Epidermal melanocyte (primary cell): ENCODE measurements around the gene MX2.

Source experiments
- DNase-seq: peaks from one replicate; pipeline ENCODE4 v3.0.0; 2011; ENCODE audit warnings: low spot score; ENCODE audit not compliant: insufficient read length

MX2 gene

DNA sequence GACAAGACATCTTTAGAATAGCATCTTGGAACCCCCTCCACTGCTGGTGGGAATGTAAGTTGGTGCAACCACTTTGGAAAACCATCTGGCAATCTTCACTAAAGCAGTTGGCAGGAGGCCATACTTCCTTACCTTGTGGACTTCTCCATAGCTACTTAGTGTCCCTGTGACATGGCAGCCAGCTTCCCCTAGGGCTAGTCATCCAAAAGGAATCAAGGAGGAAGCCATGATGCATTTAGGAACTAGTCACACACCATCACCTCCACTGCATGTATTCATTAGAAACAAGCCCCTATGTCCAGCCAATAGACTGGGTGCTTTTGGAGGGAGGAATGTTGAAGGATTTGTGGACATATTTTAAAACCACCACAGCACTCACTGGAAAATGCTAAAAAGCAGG lies 19.9 kb downstream of the MX2 start:
- no peak for DNase-seq

DNA sequence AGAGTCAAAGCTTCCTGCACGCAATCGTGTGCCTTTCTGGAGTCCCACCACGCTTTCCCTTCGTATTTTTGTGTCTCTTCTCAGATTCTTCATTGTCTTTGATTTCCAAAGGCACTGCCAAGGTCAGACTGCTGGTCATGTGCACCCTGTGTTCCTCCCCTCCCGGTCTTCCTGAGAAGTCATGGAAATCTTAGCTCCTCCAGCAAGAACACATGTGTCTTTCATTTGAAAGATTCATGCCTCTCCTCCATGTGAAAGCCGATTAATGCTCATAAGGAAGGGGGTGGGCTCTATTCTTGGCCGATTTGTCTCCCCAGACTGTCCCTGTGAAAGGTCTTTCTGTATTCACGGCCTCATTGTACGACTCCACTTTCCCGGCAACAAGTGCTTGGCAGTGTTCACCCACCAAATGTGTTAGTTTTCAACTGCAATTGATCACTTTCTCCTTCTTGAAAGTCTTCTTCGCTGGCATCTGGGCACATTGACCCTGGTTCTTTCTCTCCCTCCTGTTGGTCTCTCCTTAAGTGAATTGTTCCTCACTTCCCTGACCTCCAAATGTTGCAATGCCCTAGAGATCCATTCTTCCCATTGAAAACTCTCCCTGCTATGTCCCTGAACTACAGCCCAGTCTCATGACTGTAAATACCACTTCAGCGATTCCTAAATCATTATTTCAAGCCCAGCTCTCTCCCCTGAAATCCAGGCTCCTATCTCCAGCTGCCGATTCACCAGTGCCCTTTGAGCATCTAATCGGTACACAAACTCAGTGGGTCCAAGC lies 25.4 kb downstream of the MX2 start:
- DNase-seq = peak; percentile 81

DNA sequence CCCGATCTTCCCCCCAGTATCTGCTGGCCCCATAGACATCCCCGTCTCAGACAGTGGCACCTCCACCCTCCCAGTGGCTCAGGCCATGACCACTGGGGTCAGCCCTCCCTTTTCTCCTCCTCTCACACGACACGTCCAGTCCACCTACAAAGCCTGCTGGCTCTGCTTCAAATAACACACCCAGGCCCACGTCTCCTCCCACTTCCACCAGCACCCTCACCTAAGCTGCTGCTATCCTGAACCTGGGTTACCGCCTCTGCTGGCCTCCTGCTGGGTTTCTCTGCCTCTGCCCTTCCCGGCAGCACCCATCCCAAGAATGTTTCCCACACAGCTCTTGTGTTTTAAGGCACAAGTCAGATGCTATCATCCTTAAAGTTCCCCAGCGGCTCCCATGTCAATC lies 26.0 kb downstream of the MX2 start:
- no peak for DNase-seq

DNA sequence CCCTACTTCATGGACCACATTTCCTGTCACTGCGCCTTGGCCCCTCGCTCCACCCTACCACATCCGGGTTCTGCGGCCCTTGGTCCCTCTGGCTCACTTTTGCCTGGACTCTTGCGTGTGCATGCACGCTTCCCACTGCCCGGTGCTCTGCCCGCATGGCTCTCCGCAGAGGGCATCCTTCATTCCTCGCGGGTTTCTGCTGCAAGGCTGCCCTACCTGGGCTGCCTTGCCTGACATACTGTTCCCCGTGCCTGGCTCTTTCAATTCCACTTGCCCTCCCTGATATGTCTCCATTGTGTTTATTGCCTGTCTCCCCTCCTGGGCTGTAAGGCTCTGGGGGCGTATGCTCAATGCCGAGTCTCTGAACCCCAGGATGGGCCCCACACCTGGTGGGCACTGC lies 26.4 kb downstream of the MX2 start:
- no peak for DNase-seq

DNA sequence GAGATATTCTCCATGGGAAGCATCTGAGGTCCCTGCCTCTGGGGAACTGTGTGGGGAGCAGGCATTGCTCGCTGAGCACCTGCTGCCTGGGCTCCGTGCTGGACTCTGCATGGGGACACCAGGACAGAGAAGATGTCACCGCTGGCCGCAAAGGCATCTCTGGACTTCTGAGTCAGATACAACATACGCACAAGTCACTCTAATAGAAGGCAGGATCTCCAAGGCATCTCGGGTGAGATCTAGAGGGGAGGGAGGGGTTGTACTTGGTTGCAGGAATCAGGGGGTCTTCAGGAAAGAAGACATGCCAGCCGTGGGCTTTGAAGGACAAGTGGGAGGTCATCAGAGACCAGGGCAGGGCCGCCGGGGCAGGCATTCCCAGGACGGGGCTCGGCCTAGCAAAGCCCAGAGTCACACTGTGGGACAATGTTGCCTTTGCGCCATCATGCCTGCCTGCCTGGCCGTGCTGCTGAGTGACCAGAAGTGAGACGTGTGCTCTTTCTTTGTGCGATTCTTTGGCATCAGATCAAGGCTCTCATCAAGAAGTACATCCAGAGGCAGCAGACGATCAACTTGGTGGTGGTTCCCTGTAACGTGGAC lies 28.3 kb downstream of the MX2 start:
- DNase-seq = no peak

DNA sequence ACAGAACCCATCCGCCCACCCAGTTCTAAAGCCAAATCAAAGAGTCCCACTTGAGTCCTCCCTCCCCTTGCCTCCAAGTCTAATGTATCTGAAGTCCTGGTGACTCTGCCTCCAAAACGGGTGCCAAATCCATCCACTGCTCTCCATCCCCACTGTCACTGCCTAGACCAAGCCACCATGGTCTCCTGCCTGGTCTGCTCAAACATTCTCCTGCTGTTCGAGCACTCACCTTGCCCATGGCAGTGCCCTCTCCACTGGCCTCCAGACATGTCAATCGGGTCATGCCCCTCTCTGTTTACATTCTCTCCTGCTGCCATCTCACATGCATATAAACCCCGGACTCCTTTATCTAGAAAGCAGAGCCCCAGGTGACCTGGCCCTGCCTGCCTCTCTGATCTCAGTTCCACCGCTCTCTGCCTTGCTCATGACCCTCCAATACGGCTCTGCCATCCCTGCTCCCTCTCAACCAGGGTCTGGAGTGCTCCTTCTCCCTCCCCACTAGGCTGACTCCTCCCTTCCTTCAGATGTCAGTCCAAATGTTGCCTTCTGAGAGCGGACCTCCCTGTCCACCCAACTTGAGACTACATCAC lies 32.1 kb downstream of the MX2 start:
- no peak for DNase-seq

DNA sequence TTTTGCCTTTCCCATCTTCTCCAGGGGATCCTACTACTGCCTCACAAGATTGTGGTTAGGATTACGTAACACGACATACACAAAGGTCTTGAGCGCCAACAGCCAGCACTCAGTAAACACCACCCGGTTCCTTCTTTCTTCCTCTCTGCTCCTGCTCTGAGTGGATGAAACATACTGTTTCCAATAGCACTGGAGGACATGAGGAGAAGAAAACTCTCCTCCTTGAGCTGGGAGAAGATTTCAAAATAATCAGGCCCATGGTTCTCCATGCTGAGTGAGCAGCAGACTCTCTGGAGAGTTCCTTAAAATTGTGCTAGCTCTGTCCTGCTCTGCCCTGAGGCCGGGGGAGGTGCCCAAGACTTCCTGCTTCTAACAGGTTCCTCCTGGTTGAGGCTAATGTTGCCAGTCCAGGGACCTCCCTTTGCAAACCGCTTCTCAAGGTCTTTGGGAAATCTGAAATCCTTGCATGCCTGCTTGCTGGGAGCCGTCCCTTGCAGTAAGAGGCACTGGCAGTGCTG lies 34.8 kb downstream of the MX2 start:
- DNase-seq = no peak

DNA sequence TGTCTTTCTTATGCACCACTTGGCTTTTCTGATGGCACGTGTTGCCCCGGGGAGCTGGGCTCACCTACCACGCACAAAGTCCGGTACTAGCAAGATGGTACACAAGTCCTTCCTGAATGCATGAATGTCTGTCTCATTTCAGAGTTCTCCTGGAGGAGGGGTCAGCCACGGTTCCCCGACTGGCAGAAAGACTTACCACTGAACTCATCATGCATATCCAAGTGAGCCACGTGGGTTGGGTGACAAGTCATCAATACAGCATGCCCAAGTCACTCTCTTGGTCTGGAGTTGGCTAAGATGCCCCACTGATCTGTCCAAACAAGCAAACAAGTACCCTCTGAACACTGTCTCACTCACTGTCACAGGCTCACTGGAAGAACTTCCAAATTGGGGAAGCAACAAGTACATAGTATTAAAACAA lies 35.7 kb downstream of the MX2 start:
- no peak for DNase-seq

DNA sequence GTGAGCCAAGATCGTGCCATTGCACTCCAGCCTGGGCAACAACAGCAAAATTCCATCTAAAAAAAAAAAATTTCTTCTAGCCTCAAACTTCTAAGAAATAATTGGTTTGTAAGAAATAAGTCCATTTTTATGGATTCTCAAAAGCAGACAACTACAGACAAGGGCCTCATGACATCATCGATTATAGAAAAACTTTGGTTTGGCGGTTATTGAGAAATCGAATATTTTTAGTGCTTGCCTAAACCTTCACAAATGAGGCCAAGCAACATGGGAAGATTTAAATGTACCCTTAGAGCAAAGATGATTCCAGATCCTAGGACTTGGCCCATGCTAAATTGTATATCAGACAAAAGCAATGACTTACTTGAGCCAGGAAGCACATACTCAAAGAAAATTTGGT lies 36.4 kb downstream of the MX2 start:
- DNase-seq = no peak

DNA sequence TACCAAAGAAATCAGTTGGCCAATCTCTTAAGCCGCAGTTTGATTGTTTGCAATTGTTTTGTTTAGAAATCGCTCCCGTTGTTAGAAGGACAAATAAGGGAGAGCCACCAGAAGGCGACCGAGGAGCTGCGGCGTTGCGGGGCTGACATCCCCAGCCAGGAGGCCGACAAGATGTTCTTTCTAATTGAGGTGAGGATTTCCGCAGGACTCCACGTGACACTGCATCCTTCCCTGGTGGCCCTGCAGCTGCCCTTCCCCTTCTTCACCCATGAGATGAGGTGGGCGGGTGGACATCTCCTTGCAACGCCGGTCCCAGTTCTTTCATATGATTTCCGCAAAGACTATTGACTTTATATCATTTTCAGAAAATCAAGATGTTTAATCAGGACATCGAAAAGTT lies 37.0 kb downstream of the MX2 start:
- DNase-seq = no peak

DNA sequence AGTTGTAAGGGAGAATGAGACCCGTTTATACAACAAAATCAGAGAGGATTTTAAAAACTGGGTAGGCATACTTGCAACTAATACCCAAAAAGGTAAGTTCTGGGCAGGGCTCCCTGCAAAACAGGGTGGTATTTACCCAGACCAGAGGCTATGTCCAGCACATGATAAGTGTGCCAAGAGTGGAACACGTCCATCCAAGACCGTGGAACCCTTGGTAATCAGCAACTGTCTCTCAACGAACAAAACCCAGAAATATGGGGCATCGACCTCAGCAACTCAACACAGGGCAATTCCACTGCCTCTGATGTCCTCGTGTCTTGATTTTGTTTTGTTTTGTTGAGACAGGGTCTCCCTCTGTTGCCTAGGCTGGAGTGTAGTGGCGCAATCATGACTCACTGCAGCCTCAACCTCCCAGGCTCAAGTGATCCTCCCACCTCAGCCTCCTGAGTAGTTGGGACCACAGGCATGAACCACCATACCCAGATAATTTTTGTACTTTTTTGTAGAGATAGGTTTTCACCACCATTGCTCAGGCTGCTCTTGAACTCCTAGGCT lies 37.5 kb downstream of the MX2 start:
- DNase-seq = no peak

DNA sequence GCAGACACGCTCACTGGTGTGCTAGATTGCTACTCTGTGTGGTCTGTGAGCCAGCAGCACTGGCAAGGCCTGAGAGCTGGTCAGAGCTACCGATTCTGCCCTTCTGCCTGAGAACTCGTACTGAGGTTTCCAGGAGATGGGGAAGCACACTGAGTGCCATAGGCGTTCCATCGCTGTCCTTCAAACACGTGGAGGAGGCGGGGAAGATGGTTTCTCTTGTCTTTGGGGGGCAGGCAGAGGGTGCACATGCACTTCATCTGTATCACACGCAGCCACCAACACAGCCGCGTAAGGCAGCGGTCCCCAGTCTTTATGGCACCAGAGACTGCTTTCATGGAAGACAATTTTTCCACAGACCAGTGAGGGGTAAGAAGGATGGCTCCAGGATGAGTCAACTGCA lies 40.4 kb downstream of the MX2 start:
- DNase-seq = no peak

DNA sequence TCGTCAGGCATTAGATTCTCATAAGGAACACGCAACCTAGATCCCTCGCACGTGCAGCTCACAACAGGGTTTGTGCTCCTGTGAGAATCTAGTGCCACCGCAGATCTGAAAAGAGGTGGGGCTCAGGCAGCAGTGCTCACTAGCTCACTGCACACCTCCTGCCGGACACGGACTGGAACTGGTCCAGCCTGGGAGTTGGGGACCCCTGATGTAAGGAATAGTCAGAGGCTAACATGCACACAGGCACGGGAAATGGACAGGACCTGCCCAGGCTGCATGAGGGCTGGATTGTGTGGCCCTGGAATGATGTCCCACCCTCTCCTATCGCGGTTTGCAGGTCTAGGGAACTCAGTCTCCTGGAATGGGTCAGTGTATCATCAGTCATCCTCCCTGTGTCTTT lies 41.0 kb downstream of the MX2 start:
- DNase-seq = no peak

DNA sequence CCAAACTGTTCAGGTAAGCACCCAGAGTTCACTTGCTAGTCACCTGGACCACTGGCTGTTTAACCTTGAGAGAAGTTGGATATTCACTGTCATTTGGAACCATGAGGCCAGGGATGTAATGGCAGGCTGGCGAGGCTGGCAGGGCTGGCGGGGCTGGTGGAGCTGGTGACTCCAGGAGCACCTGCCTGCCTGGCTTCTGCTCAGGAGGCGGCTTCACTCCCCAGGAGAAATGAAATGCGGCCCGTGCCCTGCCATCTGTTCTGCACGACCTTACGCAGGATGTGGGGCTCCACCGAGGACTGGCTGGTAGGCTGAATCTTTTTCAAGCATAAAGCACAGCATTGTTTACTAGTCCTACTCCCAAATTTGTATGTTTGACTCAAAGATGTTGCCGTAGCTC lies 41.5 kb downstream of the MX2 start:
- DNase-seq = no peak

DNA sequence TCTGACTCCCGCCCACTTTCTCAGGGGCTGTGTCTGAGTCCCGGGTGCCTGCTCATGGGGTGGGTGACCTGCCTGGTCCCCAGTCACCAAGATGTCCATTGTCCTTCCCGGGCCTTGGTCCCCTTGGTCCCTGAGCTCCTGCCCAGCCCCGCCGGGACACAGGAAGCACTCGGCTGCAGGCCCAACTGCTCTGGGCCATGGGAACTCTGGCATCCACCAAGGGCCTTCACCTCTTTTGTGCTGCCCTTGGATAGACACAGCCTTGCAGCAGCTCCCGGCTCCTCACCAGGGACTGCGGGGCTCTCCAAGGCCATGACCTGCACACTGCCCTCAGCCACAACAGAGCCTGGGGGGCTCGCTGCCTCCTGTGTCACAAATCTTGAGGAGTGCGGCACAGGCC lies 42.1 kb downstream of the MX2 start:
- DNase-seq = no peak

DNA sequence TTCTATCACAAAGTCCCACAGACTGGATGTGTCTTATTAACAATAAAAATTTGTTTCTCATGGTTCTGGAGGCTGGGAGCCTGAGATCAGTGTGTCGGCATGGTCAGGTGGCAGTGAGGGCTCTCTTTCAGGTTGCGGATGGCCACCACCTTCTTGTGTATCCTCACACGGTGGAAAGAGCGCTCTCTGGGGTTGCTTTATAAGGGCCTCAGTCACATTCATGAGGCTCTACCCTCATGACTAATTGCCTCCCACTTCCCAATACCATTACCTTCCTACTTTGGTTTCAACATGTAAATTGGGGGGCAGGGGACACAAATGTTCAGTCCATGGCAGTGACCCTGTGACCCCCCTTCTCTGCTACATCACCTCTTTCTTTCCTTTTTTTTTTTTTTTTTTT lies 43.5 kb downstream of the MX2 start:
- DNase-seq = no peak

DNA sequence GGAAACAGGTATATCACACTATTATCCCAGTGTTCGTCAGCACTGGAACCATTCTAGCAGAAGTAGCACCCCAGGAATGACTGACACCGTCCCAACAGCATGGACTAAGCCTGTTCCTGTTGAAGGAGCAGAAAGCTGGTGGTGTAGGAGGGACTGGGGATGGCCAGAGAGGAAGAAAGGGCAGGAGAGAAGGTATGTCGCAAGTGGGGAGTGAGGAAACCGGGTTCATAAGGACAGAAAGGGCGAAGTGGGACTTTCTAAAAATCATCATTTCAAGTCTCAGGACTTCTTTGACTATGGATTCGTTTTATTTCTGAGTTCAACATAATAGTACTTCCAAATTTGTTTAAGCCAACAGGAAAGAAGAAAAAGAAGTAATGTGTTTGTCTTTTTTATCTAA lies 44.5 kb downstream of the MX2 start:
- no peak for DNase-seq

DNA sequence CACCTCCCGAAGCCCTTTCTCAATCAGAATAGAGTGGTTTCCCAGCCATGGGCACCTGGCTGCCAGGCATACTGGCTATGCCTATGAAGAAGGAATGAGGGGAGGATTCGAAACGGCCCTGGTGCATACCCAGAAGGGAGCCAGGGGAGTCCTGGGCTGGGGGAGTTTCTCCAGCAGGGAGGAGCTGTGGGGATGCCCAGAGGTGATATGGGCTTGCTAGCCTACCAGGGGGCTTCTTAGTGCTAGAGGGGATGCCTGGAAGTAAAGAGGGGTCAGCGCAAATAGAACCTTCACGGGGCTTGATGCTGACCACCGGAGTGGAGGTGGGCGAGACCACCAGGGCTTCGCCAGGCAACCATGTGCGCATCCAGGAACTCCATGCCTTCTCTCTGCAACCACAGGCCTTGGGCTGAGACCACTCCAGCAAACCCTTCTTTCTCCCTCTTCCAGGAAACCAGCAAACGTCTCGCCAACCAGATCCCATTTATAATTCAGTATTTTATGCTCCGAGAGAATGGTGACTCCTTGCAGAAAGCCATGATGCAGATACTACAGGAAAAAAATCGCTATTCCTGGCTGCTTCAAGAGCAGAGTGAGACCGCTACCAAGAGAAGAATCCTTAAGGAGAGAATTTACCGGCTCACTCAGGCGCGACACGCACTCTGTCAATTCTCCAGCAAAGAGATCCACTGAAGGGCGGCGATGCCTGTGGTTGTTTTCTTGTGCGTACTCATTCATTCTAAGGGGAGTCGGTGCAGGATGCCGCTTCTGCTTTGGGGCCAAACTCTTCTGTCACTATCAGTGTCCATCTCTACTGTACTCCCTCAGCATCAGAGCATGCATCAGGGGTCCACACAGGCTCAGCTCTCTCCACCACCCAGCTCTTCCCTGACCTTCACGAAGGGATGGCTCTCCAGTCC lies 46.0 kb downstream of the MX2 start:
- DNase-seq = no peak

DNA sequence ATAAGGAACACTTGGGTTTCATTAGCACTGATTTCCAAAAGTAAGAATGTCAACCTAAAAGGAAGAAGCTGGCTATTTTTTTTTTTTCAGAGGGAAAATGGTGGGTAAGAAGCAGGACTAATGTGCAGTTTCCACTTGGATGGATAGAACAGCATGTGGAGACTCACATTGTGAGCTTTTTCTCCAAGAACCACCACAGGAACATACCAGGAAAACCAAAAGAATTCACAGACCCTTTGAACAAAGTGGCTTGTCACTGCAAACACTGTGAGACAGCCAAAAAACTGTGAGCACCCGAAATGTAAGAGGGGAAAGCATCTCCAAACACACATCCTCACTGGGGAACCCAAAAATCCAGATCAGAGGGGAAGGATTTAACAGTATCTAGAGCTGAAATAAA lies 48.5 kb downstream of the MX2 start:
- DNase-seq = no peak

DNA sequence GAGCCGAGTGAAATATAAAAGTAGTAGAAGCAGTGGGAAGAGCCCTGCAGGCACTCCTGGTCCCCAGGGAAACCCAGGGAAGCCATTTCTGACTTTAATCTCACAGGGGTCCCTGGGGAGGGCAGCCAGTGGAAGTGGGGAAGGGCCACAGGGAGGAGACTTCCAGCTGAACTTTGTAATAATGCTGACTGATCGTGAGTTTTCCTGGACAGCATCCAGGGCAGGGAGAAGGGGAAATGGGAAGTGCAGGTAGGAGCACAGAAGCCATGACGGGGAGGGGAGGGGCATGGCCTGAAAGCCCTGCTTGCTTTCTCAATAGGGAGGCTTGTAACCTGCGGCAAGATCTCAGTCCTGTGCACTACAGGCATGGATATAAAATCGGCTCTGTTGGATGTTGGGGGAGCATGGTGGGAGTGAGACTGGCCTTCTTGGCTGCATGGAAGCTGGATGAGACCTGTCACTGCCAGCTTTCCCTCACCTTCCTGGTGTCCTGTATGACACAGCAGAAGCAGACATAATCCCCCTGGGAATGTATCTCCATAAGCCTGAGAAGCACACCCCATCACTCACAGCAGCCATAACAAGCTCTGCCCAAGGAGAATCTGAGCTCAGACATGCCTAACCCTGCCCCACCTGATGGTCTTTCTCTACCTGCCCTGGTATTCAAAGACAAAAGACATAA lies 49.1 kb downstream of the MX2 start:
- no peak for DNase-seq
